Stimulated activated CD4-positive, alpha-beta T cell treated with anti-CD3 and anti-CD28 coated beads, Interleukin-4, amount 100 ng/mL, for 4 hours (primary cell): ENCODE results near the gene GPC6.

ENCODE experiments used
- DNase-seq, 2 experiments: peaks; one replicate each; pipeline ENCODE4 v3.0.0-alpha.2; 2020

GPC6 gene

GRCh38 chr13:93951108-93951507 is 724.5 kb downstream of the GPC6 start:
- no peak for DNase-seq

DNA sequence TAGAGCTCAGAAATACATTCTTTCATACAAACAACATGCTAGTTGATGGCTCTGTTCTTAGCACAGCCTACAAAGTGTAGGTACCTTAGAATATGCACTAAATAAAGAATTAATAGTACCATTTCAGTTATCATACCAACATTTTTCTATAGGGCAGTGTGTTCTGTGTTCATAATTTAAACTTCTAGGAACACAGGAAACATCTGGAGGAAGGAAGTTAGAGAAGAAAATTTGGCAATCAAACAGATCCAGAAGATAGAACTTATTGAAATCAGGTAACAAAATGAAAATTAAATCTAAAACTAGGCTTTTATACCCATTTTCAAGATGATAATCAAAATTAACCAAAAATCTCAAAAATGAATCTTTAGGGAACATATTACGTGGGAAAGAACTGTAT is 725.3 kb downstream of the GPC6 start:
- no peak for DNase-seq

DNA sequence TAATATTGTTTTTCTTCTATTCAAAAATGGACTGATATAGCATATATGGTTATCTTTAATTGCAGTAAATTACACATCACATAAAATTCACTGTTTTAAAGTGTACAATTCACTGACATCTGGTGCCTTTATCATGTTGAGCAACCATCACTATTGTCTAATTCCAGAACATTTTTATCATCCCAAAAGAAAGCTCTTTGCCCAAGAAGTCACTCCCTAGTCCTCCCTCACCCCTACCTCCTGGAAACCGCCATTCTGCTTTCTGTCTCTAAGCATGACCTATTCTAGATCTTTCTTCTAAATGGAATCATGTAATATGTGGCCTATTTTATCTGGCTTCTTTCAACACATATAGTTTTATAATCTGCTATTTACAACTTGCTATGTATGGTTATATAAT is 727.2 kb downstream of the GPC6 start:
- no peak for DNase-seq

GRCh38 chr13:93955904-93956303 is 729.3 kb downstream of the GPC6 start:
- no peak for DNase-seq

GRCh38 chr13:93956426-93956825 is 729.8 kb downstream of the GPC6 start:
- no peak for DNase-seq

DNA sequence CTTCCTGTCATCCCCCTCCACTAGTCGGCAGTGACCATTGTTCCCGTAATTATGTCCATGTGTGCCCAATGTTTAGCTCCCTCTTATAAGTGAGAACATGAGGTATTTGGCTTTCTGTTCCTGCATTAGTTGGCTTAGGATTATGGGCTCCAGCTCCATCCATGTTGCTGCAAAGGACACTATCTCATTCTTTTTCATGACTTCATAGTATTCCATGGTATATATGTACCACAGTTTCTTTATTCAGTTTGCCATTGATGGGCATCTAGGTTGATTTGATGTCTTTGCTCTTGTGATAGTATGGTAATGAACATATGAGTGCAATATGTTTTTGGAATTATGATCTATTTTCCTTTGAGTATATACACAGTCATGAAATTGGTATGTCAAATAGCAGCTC is 730.8 kb downstream of the GPC6 start:
- DNase-seq = no peak

- DNase-seq = no peak
Measured at GRCh38 chr13:93959796-93960533, 733.4 kb downstream of the GPC6 start.

GRCh38 chr13:93963266-93964145 is 736.9 kb downstream of the GPC6 start:
- DNase-seq = no peak

GRCh38 chr13:93964146-93964512 is 737.5 kb downstream of the GPC6 start:
- no peak for DNase-seq

- no peak for DNase-seq
Measured at GRCh38 chr13:93965587-93965986, 739.0 kb downstream of the GPC6 start.

DNA sequence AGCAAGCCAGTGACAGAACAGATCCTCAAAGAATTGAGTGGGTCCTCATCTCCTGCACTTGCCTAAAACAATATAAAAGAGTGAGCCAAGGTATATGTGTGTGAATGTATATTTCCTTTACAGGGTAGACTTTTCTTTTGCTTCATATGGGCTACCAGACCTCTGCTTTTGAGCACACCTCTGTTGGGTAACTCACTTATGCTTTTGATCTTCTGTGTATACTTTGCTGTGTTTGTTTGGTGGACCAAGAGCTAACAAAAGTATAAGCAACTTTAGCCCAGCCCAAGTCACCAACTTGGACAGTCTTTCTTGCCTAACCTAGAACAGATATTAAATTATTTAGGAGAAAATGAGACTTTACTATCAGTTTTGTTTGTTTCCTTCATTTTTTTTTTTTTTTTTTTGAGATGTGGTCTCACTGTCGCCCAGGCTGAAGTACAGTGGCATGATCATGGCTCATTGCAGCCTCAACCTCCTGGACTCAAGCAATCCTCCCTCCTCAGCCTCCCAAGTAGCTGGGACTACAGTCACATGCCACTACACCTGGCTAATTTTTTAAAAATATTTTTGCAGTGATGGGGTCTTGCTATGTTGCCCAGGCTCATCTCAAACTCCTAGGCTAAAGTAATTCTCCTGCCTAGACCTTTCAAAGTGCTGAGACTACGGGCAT is 739.8 kb downstream of the GPC6 start:
- DNase-seq = no peak

DNA sequence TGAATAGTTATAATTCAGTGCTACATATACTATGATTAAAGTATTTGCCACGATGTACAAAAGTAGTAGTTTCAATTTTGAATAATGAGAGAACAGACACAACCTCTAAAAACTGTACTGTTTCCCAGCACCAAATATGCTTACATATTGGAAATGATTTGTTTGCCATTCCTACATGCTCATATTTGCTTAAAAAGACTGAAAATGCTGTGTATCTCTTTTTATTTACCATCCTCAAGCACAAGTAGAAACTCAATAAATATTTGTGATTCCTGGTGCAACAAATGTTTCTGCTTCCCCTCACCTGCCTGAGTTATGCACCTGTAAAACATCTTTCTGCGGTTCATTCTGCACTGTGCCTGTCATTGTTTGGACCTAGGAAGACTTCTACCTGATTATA is 740.7 kb downstream of the GPC6 start:
- DNase-seq = no peak

GRCh38 chr13:93975242-93975641 is 748.6 kb downstream of the GPC6 start:
- DNase-seq = no peak

DNA sequence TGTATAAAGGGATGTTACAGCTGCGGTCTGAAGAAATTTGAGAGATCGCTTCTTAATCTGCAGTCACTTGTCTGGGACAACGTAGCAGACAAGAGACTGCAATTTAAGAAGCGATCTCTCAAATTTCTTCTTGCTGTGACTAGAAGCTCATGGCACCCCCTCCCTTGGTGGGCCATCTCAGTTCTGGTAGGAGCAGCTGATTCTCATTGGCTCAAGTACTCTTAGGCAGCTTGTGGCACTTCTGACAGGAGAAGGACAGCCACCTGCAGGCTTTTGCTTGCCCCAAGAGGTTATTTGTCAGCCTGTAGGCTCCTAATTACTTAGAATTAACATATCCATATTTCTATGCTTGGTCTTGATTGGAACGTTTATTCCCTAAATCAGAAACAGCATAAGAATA is 749.9 kb downstream of the GPC6 start:
- DNase-seq = no peak

- DNase-seq = no peak
Measured at GRCh38 chr13:93977986-93978385, 751.4 kb downstream of the GPC6 start.

- DNase-seq = no peak
Measured at GRCh38 chr13:93981426-93981977, 754.9 kb downstream of the GPC6 start.

DNA sequence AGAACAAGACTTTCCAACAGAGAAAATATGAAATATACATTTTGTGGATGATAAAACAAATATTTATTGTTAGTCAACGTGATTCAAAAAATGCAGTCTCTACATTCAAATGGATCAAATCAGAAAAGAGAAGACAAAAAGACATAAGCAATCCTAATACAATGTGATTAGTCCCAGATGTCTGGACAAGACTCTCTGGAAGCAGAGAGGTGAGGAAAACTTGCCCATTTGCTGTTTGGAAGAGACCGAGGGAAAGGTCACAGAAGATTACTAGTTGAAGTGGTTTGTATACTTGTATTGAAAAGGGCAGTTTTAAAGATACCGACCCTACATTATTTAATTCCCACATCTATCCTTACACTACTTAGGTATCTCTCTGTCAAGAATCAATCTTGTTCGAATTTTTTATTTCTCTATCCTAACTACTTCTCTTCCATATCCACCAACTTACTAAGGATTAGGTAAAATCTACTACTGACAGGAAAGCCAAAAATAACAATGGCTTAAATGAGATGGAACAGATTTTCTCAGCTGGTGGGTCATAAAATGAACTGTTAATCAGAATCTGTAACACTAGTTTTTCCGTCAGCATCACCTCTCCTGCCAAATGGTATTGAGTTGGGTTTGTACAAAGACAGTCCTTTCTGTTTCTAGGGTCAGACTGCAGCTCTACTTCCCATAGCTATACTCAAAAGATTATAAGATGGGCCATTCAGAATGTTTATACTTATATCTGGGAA is 755.7 kb downstream of the GPC6 start:
- DNase-seq = no peak

DNA sequence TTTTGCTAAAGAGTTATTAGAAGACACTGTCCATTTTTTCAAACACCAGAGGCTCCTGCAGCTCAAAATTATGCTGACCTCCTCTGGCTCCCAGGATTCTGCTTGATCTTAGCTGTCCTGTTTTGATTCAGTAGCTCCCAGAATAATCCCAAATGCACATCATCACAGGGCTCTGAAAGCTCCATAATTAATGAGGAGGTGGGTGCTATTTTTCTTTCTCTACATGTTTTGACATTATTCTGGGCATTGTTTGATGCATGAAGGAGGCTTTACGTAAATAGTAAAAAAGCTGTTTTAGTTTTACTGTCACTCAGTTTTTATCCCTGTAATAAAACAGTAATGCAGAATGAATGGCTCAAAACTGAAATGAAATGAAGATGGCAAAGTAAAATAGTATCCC is 757.4 kb downstream of the GPC6 start:
- DNase-seq = no peak

DNA sequence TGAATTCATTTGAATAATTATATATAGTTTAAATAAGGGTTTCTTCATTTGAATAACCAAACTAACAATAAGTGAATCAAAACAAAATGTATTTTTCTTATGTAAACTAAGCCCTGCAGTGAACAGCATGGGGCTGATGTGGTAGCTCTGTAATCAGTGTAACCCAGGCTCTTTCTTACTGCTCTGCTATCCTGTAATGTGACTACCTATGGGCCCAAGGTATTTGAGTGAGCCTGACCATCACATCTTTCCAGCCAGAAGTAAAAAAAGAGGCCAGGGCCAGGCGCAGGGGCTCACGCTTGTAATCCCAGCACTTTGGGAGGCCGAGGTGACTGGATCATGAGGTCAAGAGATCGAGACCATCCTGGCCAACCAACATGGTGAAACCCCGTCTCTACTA is 758.3 kb downstream of the GPC6 start:
- DNase-seq = no peak

GRCh38 chr13:93987458-93987857 is 760.9 kb downstream of the GPC6 start:
- no peak for DNase-seq

DNA sequence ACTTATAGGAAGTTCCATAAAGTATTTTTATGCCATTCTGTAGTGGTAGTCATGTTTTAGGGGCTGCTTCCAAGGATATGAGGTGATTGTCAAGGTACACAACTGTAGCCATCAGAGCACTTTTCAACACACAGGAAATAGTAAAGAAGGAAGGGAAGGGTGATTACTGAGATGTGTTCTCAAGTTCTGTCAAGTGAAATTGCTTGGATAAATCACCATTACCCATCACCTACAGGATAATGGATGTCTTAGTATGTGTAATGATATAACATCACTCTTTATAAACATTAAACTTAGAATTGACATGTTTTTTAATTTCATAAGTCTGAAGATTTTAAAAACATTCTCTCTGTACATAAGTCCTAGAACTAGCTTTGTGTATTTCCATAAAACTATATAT is 765.0 kb downstream of the GPC6 start:
- no peak for DNase-seq

DNA sequence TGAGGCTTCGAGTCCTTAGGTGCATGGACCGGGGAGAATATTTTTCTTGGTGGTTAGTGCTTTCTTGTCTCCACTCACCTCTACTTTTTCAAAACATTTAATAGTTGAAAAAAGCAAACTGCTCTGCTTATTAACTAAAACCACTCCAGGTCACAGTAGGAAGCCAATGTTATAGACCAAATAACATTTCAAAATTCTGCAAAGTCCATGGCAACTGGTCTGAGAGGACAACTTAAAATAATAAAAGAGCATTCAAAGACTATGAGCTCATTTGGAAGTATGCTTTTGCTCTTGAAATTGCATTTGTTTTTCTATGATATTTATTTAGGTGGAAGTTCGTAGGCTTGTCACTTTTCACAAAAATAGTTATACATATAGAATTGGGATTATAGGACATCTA is 769.9 kb downstream of the GPC6 start:
- no peak for DNase-seq

- DNase-seq = no peak
Measured at GRCh38 chr13:94006296-94006695, 779.7 kb downstream of the GPC6 start.
